GM23338 (cell line): Measurements from ENCODE around the gene LAMA1. TPM values are rescaled to one million over a fixed set of nuclear protein-coding genes. Genes with fewer than 3 reads are reported as not detected.
A peak's percentile ranks its signal among the peaks of the same experiment; 100 is the strongest.

Source experiments
- ATAC-seq: fragments of 200-7000 bp; cut with Tn5 transposase; 3 replicates; pipeline ENCODE4 v1.9.1; 2020
- DNase-seq: peaks from one replicate; pipeline ENCODE4 v3.0.0-alpha.2; 2015; ENCODE audit warnings: low spot score
- H2AFZ ChIP-seq: fragments of 200-600 bp; sonication (generic); 2 replicates; pipeline ENCODE4 v1.8.0; 2016; ENCODE audit warnings: antibody characterized with exemption, mild to moderate bottlenecking, moderate library complexity
- H3F3A ChIP-seq: fragments of 200-600 bp; sonication (generic); replicated peaks from 2 replicates; pipeline ENCODE4 v1.8.0; 2017; ENCODE audit warnings: antibody characterized with exemption, mixed run types, low read depth
- H3K27ac ChIP-seq: fragments of 200-600 bp; sonication (generic); 2 replicates; pipeline ENCODE4 v1.6.1; 2016; ENCODE audit warnings: low read depth
- H3K27me3 ChIP-seq: fragments of 200-600 bp; sonication (generic); 2 replicates; pipeline ENCODE4 v1.8.0; 2016; ENCODE audit warnings: mild to moderate bottlenecking, mixed run types, moderate library complexity; ENCODE audit not compliant: insufficient read depth
- H3K36me3 ChIP-seq: fragments of 200-600 bp; sonication (generic); 2 replicates; pipeline ENCODE4 v1.8.0; 2016; ENCODE audit warnings: mild to moderate bottlenecking; ENCODE audit not compliant: insufficient read depth
- H3K4me1 ChIP-seq: fragments of 200-600 bp; sonication (generic); 2 replicates; pipeline ENCODE4 v1.8.0; 2016; ENCODE audit warnings: mild to moderate bottlenecking, moderate library complexity; ENCODE audit not compliant: insufficient read depth
- H3K4me2 ChIP-seq: fragments of 200-600 bp; sonication (generic); 2 replicates; pipeline ENCODE4 v1.7.1; 2017; ENCODE audit warnings: mixed run types
- H3K4me3 ChIP-seq: fragments of 200-600 bp; sonication (generic); 2 replicates; pipeline ENCODE4 v1.6.1; 2016; ENCODE audit warnings: mixed run types
- H3K79me2 ChIP-seq: fragments of 200-600 bp; sonication (generic); replicated peaks from 2 replicates; pipeline ENCODE4 v1.8.0; 2017; ENCODE audit warnings: mild to moderate bottlenecking; ENCODE audit not compliant: insufficient read depth
- H3K9me2 ChIP-seq: fragments of 200-600 bp; sonication (generic); 2 replicates; pipeline ENCODE4 v1.8.0; 2017; ENCODE audit not compliant: insufficient read depth
- H4K20me1 ChIP-seq: fragments of 200-600 bp; sonication (generic); replicated peaks from 2 replicates; pipeline ENCODE4 v1.8.0; 2017; ENCODE audit warnings: mild to moderate bottlenecking; ENCODE audit not compliant: insufficient read depth
- H3K27ac Mint-ChIP-seq: 2 replicates; pipeline ENCODE4 v1.8.0; 2020; ENCODE audit warnings: inconsistent platforms, mild to moderate bottlenecking, moderate library complexity, mixed read lengths
- H3K27me3 Mint-ChIP-seq: 3 replicates; pipeline ENCODE4 v1.8.0; 2022; ENCODE audit warnings: low read depth, mild to moderate bottlenecking, moderate library complexity, mixed read lengths, inconsistent platforms; ENCODE audit not compliant: insufficient read depth, poor library complexity
- H3K36me3 Mint-ChIP-seq: 3 replicates; pipeline ENCODE4 v1.8.0; 2021; ENCODE audit warnings: low read depth, mild to moderate bottlenecking, inconsistent platforms, moderate library complexity, mixed read lengths
- H3K4me1 Mint-ChIP-seq: 3 replicates; pipeline ENCODE4 v1.8.0; 2020; ENCODE audit warnings: mild to moderate bottlenecking, inconsistent platforms, mixed read lengths
- H3K4me3 Mint-ChIP-seq: 3 replicates; pipeline ENCODE4 v1.8.0; 2021; ENCODE audit warnings: moderate library complexity, mild to moderate bottlenecking, inconsistent platforms, mixed read lengths
- H3K9me3 Mint-ChIP-seq: 3 replicates; pipeline ENCODE4 v1.8.0; 2020; ENCODE audit warnings: moderate library complexity, mild to moderate bottlenecking, inconsistent platforms, mixed read lengths
- CREB1 ChIP-seq: fragments of 250-450 bp; sonication (Bioruptor Pico); IDR thresholded peaks from 2 replicates; pipeline ENCODE4 v1.5.0; 2020; ENCODE audit warnings: low read depth, mild to moderate bottlenecking, moderate library complexity
- JUNB ChIP-seq: IDR thresholded peaks from one replicate; pipeline ENCODE4 v1.6.1; 2016; ENCODE audit warnings: antibody characterized with exemption; ENCODE audit not compliant: unreplicated experiment
- POLR2AphosphoS5 ChIP-seq: IDR thresholded peaks from 2 replicates; pipeline ENCODE4 v1.6.1; 2016; ENCODE audit warnings: antibody characterized with exemption, low read depth
- ZNF331 ChIP-seq: fragments of 250-450 bp; sonication (Bioruptor Pico); IDR thresholded peaks from 2 replicates; pipeline ENCODE4 v1.5.0; 2020; ENCODE audit warnings: low read depth, mild to moderate bottlenecking, moderate library complexity
- ZNF462 ChIP-seq: fragments of 250-450 bp; sonication (Bioruptor Pico); IDR thresholded peaks from 2 replicates; pipeline ENCODE4 v1.5.0; 2020; ENCODE audit warnings: mild to moderate bottlenecking, moderate library complexity
- polyA plus RNA-seq: library from polyadenylated mRNA; unstranded; fragments of >200 nt; fragmentation: Nextera tagmentation; extraction: Ambion mirVana; gene quantifications from 2 replicates; pipeline ENCODE4 v1.2.1, GENCODE V29; 2016
- total RNA-seq: library from RNA; depleted of rRNA; stranded (reverse); fragments of >200 nt; shearing (Covaris generic); gene quantifications from 2 replicates; pipeline ENCODE4 v1.2.3, GENCODE V29; 2014
- TF ChIP-seq, protein P1 (sequence below), 2 experiments: fragments of 200-600 bp in 1 of 2; sonication (generic) in 1 of 2; conservative IDR thresholded peaks; 2 replicates each; pipeline versions ENCODE4 v1.5.1 to v1.6.1; 2016 to 2017; ENCODE audit warnings: antibody characterized with exemption in 2 of 2, low read depth in 2 of 2, mild to moderate bottlenecking in 2 of 2, moderate library complexity in 1 of 2

LAMA1 gene
- total and polyA plus RNA-seq, 2 experiments from 2014 or later = 14.8 to 52.3 TPM

- TF ChIP-seq ZNF462 (no peak), CREB1 (CRISPR knock-in tag) (no peak), JUNB (no peak), ZNF331 (CRISPR knock-in tag) (no peak), POLR2AphosphoS5 (no peak)
Observed at GRCh38 chr18:7165846-7166393, 48.3 kb upstream of the LAMA1 start (continued).

GRCh38 chr18:7164323-7165004 lies 46.9 kb upstream of the LAMA1 start:
- H3K27me3 Mint-ChIP-seq = peaks cover 3% of the 10 kb centered on the region
- no peaks in the 10 kb centered on the region for H3K27me3 ChIP-seq
- no peak overlapping the region for H3K4me3 ChIP-seq
- no peaks in the 10 kb centered on the region for H3F3A ChIP-seq
- H3K36me3 ChIP-seq = no peaks in the 10 kb centered on the region
- H3K79me2 ChIP-seq = no peaks in the 10 kb centered on the region
- H3K9me2 ChIP-seq = no peaks in the 10 kb centered on the region
- no peak overlapping the region for H3K27ac Mint-ChIP-seq
- no peaks in the 10 kb centered on the region for H3K36me3 Mint-ChIP-seq
- H3K4me3 Mint-ChIP-seq = no peak overlapping the region
- H3K4me1 ChIP-seq = no peaks in the 10 kb centered on the region
- DNase-seq = peak; percentile 24
- no peak; the same call in 1 of the 3 replicates for ATAC-seq
- H3K4me1 Mint-ChIP-seq = peaks cover 5% of the 10 kb centered on the region; the same call in 2 of the 3 replicates
- H4K20me1 ChIP-seq = no peaks in the 10 kb centered on the region
- no peak overlapping the region for H3K27ac ChIP-seq
- TF ChIP-seq, protein P1, sequence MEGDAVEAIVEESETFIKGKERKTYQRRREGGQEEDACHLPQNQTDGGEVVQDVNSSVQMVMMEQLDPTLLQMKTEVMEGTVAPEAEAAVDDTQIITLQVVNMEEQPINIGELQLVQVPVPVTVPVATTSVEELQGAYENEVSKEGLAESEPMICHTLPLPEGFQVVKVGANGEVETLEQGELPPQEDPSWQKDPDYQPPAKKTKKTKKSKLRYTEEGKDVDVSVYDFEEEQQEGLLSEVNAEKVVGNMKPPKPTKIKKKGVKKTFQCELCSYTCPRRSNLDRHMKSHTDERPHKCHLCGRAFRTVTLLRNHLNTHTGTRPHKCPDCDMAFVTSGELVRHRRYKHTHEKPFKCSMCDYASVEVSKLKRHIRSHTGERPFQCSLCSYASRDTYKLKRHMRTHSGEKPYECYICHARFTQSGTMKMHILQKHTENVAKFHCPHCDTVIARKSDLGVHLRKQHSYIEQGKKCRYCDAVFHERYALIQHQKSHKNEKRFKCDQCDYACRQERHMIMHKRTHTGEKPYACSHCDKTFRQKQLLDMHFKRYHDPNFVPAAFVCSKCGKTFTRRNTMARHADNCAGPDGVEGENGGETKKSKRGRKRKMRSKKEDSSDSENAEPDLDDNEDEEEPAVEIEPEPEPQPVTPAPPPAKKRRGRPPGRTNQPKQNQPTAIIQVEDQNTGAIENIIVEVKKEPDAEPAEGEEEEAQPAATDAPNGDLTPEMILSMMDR (conservative IDR thresholded peaks at IDR 0.05; ENCODE audit: low read depth in 2 of 2) = peak; percentile 41 to 67; a peak in 3 of 4 replicates
- no peak for TF ChIP-seq POLR2AphosphoS5
- no peak overlapping the region for H3K4me2 ChIP-seq
- no peaks in the 10 kb centered on the region for H3K9me3 Mint-ChIP-seq
- no peak overlapping the region for H2AFZ ChIP-seq
